NCI-H2081 treated with DMSO at 0.1 percent for 48 hours (cell line): Measurements from ENCODE around the gene SLC40A1.

Source experiments
- DNase-seq: peaks from one replicate; lab custom pipeline; 2025; lab: John Stamatoyannopoulos, UW

Gene SLC40A1

GRCh38 chr2:189599245-189599644 is 18.7 kb upstream of the SLC40A1 start:
- no peak for DNase-seq

- DNase-seq = no peak
Measured at GRCh38 chr2:189595417-189595816, 14.8 kb upstream of the SLC40A1 start.

- no peak for DNase-seq
Measured at GRCh38 chr2:189594305-189594704, 13.7 kb upstream of the SLC40A1 start.

- no peak for DNase-seq
Measured at GRCh38 chr2:189593115-189593514, 12.5 kb upstream of the SLC40A1 start.

GRCh38 chr2:189592353-189592984 is 11.9 kb upstream of the SLC40A1 start:
- DNase-seq = no peak

- DNase-seq = no peak
Measured at GRCh38 chr2:189587780-189588179, 7.2 kb upstream of the SLC40A1 start.

- DNase-seq = no peak
Measured at GRCh38 chr2:189585226-189585756, 4.7 kb upstream of the SLC40A1 start.

GRCh38 chr2:189584686-189585085 is 4.1 kb upstream of the SLC40A1 start:
- DNase-seq = no peak

- no peak for DNase-seq
Measured at GRCh38 chr2:189583227-189584198, 2.9 kb upstream of the SLC40A1 start.

GRCh38 chr2:189582809-189583192 is 2.2 kb upstream of the SLC40A1 start:
- no peak for DNase-seq

GRCh38 chr2:189582140-189582808 is 1.7 kb upstream of the SLC40A1 start:
- DNase-seq = no peak

- no peak for DNase-seq
Measured at GRCh38 chr2:189581354-189582139, 961 bp upstream of the SLC40A1 start.

- DNase-seq = no peak
Measured at GRCh38 chr2:189580241-189580651, 340 bp downstream of the SLC40A1 start.

GRCh38 chr2:189579585-189580186 is 900 bp downstream of the SLC40A1 start:
- no peak for DNase-seq

- DNase-seq = no peak
Measured at GRCh38 chr2:189578272-189578950, 2.2 kb downstream of the SLC40A1 start.

GRCh38 chr2:189577121-189577520 is 3.5 kb downstream of the SLC40A1 start:
- DNase-seq = no peak

- DNase-seq = no peak
Measured at GRCh38 chr2:189576396-189576795, 4.2 kb downstream of the SLC40A1 start.

GRCh38 chr2:189574793-189575475 is 5.7 kb downstream of the SLC40A1 start:
- DNase-seq = no peak

- no peak for DNase-seq
Measured at GRCh38 chr2:189570570-189571031, 10.0 kb downstream of the SLC40A1 start.
